HepG2 (cell line): ENCODE results near the gene SEPTIN2. TPM values are rescaled to one million over a fixed set of nuclear protein-coding genes. Genes with fewer than 3 reads are reported as not detected.

ENCODE experiments used
- ELF3 ChIP-seq: IDR thresholded peaks from 2 replicates; pipeline ENCODE4 v1.6.1; 2016; ENCODE audit warnings: missing genetic modification reagents, missing compliant biosample characterization
- MAZ ChIP-seq, 2 experiments: sonication (generic) in 1 of 2; formaldehyde crosslinking in 1 of 2; IDR thresholded peaks; 2 replicates each; pipeline versions ENCODE4 v1.5.0 to v1.6.1; 2012 to 2020; ENCODE audit warnings: low read depth in 2 of 2, mild to moderate bottlenecking in 2 of 2, borderline replicate concordance in 1 of 2, improper control_type of control experiment in 1 of 2, low read length in 1 of 2, missing genetic modification reagents in 1 of 2, moderate library complexity in 1 of 2
- MEIS1 ChIP-seq: sonication (generic); formaldehyde crosslinking; IDR thresholded peaks from 2 replicates; pipeline ENCODE4 v1.9.0; 2021; ENCODE audit warnings: mild to moderate bottlenecking, missing genetic modification reagents, moderate library complexity, borderline replicate concordance
- NFYB ChIP-seq: sonication (generic); formaldehyde crosslinking; IDR thresholded peaks from 2 replicates; pipeline ENCODE4 v1.4.0; 2020; ENCODE audit warnings: missing genetic modification reagents
- RELA ChIP-seq: sonication (generic); formaldehyde crosslinking; IDR thresholded peaks from 2 replicates; pipeline ENCODE4 v1.4.0; 2020; ENCODE audit warnings: missing genetic modification reagents
- SALL2 ChIP-seq: sonication (generic); formaldehyde crosslinking; IDR thresholded peaks from 2 replicates; pipeline ENCODE4 v1.8.1; 2023; ENCODE audit warnings: mild to moderate bottlenecking, missing genetic modification reagents, inconsistent platforms
- SOX5 ChIP-seq: IDR thresholded peaks from 2 replicates; pipeline ENCODE4 v1.6.1; 2016; ENCODE audit warnings: borderline replicate concordance
- XRCC5 ChIP-seq: fragments of 200-400 bp; formaldehyde crosslinking; optimal IDR thresholded peaks from 2 replicates; pipeline ENCODE3; 2017; ENCODE audit warnings: mild to moderate bottlenecking, low read length
- ZBTB21 ChIP-seq: sonication (generic); formaldehyde crosslinking; IDR thresholded peaks from 2 replicates; pipeline ENCODE4 v1.4.0; 2020; ENCODE audit warnings: missing genetic modification reagents
- ZBTB7B ChIP-seq: sonication (generic); formaldehyde crosslinking; IDR thresholded peaks from 2 replicates; pipeline ENCODE4 v1.4.0; 2020; ENCODE audit warnings: missing genetic modification reagents
- ZNF549 ChIP-seq: sonication (generic); formaldehyde crosslinking; IDR thresholded peaks from 2 replicates; pipeline ENCODE4 v1.5.0; 2020; ENCODE audit warnings: missing genetic modification reagents
- ZNF562 ChIP-seq: sonication (generic); formaldehyde crosslinking; IDR thresholded peaks from 2 replicates; pipeline ENCODE4 v1.8.0; 2022; ENCODE audit warnings: missing genetic modification reagents, borderline replicate concordance
- ZNF614 ChIP-seq: IDR thresholded peaks from 2 replicates; pipeline ENCODE4 v1.6.1; 2018; ENCODE audit warnings: missing biosample characterization, missing genetic modification reagents, inconsistent platforms, borderline replicate concordance
- ZNF670 ChIP-seq: sonication (generic); formaldehyde crosslinking; IDR thresholded peaks from 2 replicates; pipeline ENCODE4 v1.8.0; 2022; ENCODE audit warnings: mild to moderate bottlenecking, missing genetic modification reagents, borderline replicate concordance
- ZNF782 ChIP-seq: sonication (generic); formaldehyde crosslinking; IDR thresholded peaks from 2 replicates; pipeline ENCODE4 v1.4.0; 2020; ENCODE audit warnings: missing genetic modification reagents, mild to moderate bottlenecking, borderline replicate concordance
- ZNF850 ChIP-seq: sonication (generic); formaldehyde crosslinking; conservative IDR thresholded peaks from 2 replicates; pipeline ENCODE4 v1.9.0; 2021; ENCODE audit warnings: mild to moderate bottlenecking, missing genetic modification reagents
- ZNF883 ChIP-seq: sonication (generic); formaldehyde crosslinking; IDR thresholded peaks from 2 replicates; pipeline ENCODE4 v1.5.1; 2020; ENCODE audit warnings: mild to moderate bottlenecking, missing genetic modification reagents; ENCODE audit errors: not compliant biosample characterization
- polyA plus RNA-seq, 8 experiments: library from polyadenylated mRNA; depleted of rRNA in 3 of 8; stranded (reverse) in 7 of 8; unstranded in 1 of 8; fragments of >200 nt; fragmentation: Illumina TruSeq in 4 of 8; extraction: Trizol in 4 of 8; gene quantifications; 2 replicates each; pipeline versions ENCODE4 v1.2.1 to v1.2.3, GENCODE V29; 2011 to 2016; ENCODE audit warnings: low read depth in 4 of 8, missing spikeins in 1 of 8, mixed read lengths in 1 of 8; ENCODE audit not compliant: insufficient read depth in 1 of 8
- total RNA-seq, 5 experiments: library from RNA; depleted of rRNA; stranded (reverse); fragments of >200 nt; fragmentation: Illumina TruSeq; extraction: Trizol; gene quantifications; 2 replicates each; pipeline ENCODE4 v1.2.3, GENCODE V29; 2016; ENCODE audit warnings: low read depth in 1 of 5
- TF ChIP-seq, protein P1 (sequence below): IDR thresholded peaks from 2 replicates; pipeline ENCODE4 v1.6.1; 2016; ENCODE audit warnings: control low read depth
- TF ChIP-seq, protein P2 (sequence below): IDR thresholded peaks from 2 replicates; pipeline ENCODE4 v1.6.1; 2012; ENCODE audit warnings: inconsistent platforms
- TF ChIP-seq, protein P3 (sequence below): sonication (generic); formaldehyde crosslinking; IDR thresholded peaks from 2 replicates; pipeline ENCODE4 v1.4.0; 2020; ENCODE audit warnings: missing genetic modification reagents
- TF ChIP-seq, protein P4 (sequence below): sonication (generic); formaldehyde crosslinking; IDR thresholded peaks from 2 replicates; pipeline ENCODE4 v1.8.1; 2023; ENCODE audit warnings: mild to moderate bottlenecking, inconsistent platforms, moderate library complexity, missing genetic modification reagents, borderline replicate concordance

Gene SEPTIN2
- total and polyA plus RNA-seq, 2 of the 13 experiments (the other 11 are each of a cell fraction or from before 2014, with no cell fraction given) = 493 to 733 TPM

DNA sequence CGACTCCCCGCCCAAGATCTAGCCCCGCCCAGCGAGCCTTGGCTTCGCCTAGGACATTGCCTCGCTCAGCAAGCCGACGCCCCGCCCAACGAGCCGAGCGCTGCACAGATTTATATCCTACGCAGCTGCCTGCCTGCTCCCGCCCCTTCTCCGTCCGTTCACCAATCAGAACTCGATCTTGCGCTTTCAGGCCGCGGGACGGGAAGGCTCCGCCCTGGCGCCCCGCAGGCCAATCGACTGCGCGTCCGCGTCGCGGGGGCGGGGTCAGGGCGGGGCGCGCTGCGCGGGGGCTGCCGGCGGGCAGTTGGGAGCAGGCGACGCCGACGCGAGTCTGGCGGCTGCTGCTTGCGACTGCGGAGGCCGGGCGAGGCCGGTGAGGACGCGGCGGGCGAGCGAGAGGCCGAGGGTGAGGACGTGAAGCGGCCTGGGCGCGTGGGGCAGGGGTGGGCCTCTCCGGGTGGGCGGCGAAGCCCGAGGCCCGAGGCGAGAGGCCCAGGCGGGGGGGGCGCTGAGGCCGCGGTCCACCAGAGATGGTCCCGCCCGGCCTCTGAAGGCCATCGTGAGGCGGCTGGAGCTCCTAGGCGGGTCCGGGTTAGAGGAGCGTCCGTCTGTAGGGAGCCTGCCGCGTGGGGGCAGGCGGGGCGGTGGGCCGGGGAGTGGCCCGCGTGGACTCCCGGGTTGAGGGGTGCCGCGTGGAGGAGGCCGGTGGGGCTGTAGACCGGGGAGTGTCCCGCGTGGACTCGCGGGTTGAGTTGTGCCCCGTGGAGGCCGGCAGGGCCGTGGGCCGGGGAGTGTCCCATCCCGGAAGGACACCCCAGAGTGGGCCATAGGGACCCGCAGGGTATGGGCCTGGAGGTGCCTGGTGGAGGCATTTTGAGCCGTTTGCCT lies 40.5 kb downstream of the SEPTIN2 start, which contains the start of gene FARP2 (continued):
- TF ChIP-seq MAZ (IDR thresholded peaks at IDR 0.05; ENCODE audit: borderline replicate concordance, low read depth, low read length) = 0 out of 2 replicates have a peak, but pooled peaks have one; percentile 7
- TF ChIP-seq MAZ (CRISPR knock-in tag; IDR thresholded peaks at IDR 0.05; ENCODE audit: low read depth) = peak; percentile 97
- TF ChIP-seq, protein P1, sequence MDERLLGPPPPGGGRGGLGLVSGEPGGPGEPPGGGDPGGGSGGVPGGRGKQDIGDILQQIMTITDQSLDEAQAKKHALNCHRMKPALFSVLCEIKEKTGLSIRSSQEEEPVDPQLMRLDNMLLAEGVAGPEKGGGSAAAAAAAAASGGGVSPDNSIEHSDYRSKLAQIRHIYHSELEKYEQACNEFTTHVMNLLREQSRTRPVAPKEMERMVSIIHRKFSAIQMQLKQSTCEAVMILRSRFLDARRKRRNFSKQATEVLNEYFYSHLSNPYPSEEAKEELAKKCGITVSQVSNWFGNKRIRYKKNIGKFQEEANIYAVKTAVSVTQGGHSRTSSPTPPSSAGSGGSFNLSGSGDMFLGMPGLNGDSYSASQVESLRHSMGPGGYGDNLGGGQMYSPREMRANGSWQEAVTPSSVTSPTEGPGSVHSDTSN (CRISPR knock-in tag) = no peak
- peak; percentile 75 for TF ChIP-seq NFYB (CRISPR knock-in tag)
- no peak for TF ChIP-seq ZBTB21 (CRISPR knock-in tag)
- peak; percentile 67; the same call in 1 of the 2 replicates for TF ChIP-seq ZNF670 (CRISPR knock-in tag)
- peak; percentile 63; the same call in 1 of the 2 replicates for TF ChIP-seq RELA (CRISPR knock-in tag)
- TF ChIP-seq, protein P2, sequence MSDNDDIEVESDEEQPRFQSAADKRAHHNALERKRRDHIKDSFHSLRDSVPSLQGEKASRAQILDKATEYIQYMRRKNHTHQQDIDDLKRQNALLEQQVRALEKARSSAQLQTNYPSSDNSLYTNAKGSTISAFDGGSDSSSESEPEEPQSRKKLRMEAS = peak; percentile 87
- peak; percentile 9 for TF ChIP-seq XRCC5
- 0 out of 2 replicates have a peak, but pooled peaks have one; percentile 46 for TF ChIP-seq ZNF782 (CRISPR knock-in tag)
- TF ChIP-seq SALL2 (CRISPR knock-in tag) = peak; percentile 83; the same call in 1 of the 2 replicates
- TF ChIP-seq, protein P3, sequence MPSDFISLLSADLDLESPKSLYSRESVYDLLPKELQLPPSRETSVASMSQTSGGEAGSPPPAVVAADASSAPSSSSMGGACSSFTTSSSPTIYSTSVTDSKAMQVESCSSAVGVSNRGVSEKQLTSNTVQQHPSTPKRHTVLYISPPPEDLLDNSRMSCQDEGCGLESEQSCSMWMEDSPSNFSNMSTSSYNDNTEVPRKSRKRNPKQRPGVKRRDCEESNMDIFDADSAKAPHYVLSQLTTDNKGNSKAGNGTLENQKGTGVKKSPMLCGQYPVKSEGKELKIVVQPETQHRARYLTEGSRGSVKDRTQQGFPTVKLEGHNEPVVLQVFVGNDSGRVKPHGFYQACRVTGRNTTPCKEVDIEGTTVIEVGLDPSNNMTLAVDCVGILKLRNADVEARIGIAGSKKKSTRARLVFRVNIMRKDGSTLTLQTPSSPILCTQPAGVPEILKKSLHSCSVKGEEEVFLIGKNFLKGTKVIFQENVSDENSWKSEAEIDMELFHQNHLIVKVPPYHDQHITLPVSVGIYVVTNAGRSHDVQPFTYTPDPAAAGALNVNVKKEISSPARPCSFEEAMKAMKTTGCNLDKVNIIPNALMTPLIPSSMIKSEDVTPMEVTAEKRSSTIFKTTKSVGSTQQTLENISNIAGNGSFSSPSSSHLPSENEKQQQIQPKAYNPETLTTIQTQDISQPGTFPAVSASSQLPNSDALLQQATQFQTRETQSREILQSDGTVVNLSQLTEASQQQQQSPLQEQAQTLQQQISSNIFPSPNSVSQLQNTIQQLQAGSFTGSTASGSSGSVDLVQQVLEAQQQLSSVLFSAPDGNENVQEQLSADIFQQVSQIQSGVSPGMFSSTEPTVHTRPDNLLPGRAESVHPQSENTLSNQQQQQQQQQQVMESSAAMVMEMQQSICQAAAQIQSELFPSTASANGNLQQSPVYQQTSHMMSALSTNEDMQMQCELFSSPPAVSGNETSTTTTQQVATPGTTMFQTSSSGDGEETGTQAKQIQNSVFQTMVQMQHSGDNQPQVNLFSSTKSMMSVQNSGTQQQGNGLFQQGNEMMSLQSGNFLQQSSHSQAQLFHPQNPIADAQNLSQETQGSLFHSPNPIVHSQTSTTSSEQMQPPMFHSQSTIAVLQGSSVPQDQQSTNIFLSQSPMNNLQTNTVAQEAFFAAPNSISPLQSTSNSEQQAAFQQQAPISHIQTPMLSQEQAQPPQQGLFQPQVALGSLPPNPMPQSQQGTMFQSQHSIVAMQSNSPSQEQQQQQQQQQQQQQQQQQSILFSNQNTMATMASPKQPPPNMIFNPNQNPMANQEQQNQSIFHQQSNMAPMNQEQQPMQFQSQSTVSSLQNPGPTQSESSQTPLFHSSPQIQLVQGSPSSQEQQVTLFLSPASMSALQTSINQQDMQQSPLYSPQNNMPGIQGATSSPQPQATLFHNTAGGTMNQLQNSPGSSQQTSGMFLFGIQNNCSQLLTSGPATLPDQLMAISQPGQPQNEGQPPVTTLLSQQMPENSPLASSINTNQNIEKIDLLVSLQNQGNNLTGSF (CRISPR knock-in tag) = peak; percentile 53; the same call in 1 of the 2 replicates
- TF ChIP-seq ZNF614 = peak; percentile 34; the same call in 1 of the 2 replicates
- TF ChIP-seq ZNF562 (CRISPR knock-in tag) = no peak
- TF ChIP-seq ZNF850 (CRISPR knock-in tag) = 0 out of 2 replicates have a peak, but pooled peaks have one; percentile 29
- no peak for TF ChIP-seq ZNF549
- TF ChIP-seq ZBTB7B (CRISPR knock-in tag) = 0 out of 2 replicates have a peak, but pooled peaks have one; percentile 57
- peak; percentile 56 for TF ChIP-seq ELF3 (CRISPR knock-in tag)
- no peak for TF ChIP-seq MEIS1 (CRISPR knock-in tag)
- TF ChIP-seq, protein P4, sequence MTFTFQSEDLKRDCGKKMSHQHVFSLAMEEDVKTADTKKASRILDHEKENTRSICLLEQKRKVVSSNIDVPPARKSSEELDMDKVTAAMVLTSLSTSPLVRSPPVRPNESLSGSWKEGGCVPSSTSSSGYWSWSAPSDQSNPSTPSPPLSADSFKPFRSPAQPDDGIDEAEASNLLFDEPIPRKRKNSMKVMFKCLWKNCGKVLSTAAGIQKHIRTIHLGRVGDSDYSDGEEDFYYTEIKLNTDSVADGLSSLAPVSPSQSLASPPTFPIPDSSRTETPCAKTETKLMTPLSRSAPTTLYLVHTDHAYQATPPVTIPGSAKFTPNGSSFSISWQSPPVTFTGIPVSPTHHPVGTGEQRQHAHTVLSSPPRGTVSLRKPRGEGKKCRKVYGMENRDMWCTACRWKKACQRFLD = peak; percentile 60; the same call in 1 of the 2 replicates
- TF ChIP-seq ZNF883 = peak; percentile 43
- no peak; the same call in 1 of the 2 replicates for TF ChIP-seq SOX5
